H1 (cell line): ENCODE measurements around the gene RBMS1. TPM values are rescaled to one million over a fixed set of nuclear protein-coding genes. Genes with fewer than 3 reads are reported as not detected.

Experiments used
- ASH2L ChIP-seq: fragments of 200-600, 300-600 bp; sonication (generic); IDR thresholded peaks from one replicate; pipeline ENCODE4 v1.7.1; 2017; ENCODE audit warnings: low read length
- RXRA ChIP-seq: IDR thresholded peaks from 2 replicates; pipeline ENCODE4 v1.6.1; 2011; ENCODE audit warnings: low read depth, mild to moderate bottlenecking, low read length, moderate library complexity; ENCODE audit not compliant: insufficient read depth
- polyA plus RNA-seq, 7 experiments: library from polyadenylated mRNA; depleted of rRNA in 3 of 7; stranded (reverse) in 5 of 7; unstranded in 2 of 7; fragments of >200 nt in 5 of 7; fragments of 200-250 nt in 2 of 7; gene quantifications; 1 replicate in 5 of 7; 2 replicates in 1 of 7; 4 replicates in 1 of 7; pipeline versions ENCODE4 v1.2.1 to v1.2.3, GENCODE V29; 2011 to 2013; ENCODE audit warnings: missing spikeins in 2 of 7, mixed read lengths in 2 of 7
- total RNA-seq: library from RNA; stranded (reverse); fragmentation: NEBNext Ultra II Directional; extraction: Animal tissue kit (Norgen Biotek cat#: 25700); gene quantifications from 2 replicates; pipeline ENCODE4 v1.2.1, GENCODE V29; 2021
- TF ChIP-seq, protein P1 (sequence below), 3 experiments: IDR thresholded peaks; 1 replicate in 2 of 3; 2 replicates in 1 of 3; pipeline versions ENCODE4 v1.5.1 to v1.6.1; 2011; ENCODE audit warnings: low read length in 3 of 3, mild to moderate bottlenecking in 3 of 3, inconsistent platforms in 2 of 3, low read depth in 1 of 3, moderate library complexity in 1 of 3; ENCODE audit not compliant: insufficient read depth in 1 of 3; ENCODE audit errors: control extremely low read depth in 1 of 3

RBMS1 gene
- total and polyA plus RNA-seq, 2 of the 8 experiments (the other 6 are each of a cell fraction or from before 2014, with no cell fraction given), result 53.7 to 60.0 TPM

DNA sequence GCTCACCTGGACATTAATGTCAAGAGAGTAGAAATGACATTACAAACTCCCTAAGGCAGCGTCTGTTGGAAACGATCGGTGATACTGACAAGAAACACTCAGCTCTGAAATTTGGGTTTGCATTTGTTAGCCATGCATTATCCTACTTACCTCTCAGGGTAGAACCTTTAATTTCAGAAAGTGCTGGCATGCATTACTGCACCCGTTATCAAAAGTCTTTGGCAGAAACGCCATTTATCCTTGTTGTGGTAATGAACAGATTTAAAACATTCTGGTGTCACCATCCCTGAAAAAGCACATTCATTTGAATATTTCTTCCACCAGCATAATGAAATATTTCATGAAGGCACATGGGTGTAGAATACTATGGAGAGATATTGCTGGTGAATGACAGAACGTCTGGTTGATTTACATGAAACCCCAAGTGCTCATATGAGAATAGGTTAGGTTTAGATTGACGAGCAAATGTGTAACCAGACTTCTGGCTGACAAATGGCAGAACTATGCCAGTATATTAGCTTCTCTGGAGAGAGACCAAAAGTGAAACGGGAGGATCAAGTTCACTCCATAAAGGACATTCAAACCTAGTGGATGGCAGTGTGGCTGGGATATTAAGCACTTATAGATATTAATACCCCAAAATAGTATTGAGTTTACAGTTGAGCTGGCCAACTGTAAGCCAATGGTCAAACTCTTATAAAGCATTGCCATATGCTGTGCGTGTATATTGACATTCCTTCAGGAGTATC, 240.0 kb downstream of the RBMS1 start (continued):
- TF ChIP-seq RXRA (no peak), ASH2L (no peak)
- TF ChIP-seq, protein P1, sequence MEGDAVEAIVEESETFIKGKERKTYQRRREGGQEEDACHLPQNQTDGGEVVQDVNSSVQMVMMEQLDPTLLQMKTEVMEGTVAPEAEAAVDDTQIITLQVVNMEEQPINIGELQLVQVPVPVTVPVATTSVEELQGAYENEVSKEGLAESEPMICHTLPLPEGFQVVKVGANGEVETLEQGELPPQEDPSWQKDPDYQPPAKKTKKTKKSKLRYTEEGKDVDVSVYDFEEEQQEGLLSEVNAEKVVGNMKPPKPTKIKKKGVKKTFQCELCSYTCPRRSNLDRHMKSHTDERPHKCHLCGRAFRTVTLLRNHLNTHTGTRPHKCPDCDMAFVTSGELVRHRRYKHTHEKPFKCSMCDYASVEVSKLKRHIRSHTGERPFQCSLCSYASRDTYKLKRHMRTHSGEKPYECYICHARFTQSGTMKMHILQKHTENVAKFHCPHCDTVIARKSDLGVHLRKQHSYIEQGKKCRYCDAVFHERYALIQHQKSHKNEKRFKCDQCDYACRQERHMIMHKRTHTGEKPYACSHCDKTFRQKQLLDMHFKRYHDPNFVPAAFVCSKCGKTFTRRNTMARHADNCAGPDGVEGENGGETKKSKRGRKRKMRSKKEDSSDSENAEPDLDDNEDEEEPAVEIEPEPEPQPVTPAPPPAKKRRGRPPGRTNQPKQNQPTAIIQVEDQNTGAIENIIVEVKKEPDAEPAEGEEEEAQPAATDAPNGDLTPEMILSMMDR (IDR thresholded peaks at IDR 0.05; ENCODE audit: control extremely low read depth in 1 of 3, insufficient read depth in 1 of 3, low read depth in 1 of 3, low read length in 3 of 3), result no peak
